Measurements from ENCODE around the gene CXXC1. TPM values are rescaled to one million over a fixed set of nuclear protein-coding genes. Genes with fewer than 3 reads are reported as not detected.

The CXXC1 gene
- total RNA-seq, 1 donor from 2014 or later: 50.6 TPM

- peaks cover 31% of the 10 kb centered on the region for H3K4me1 ChIP-seq (ENCODE audit: insufficient read depth, low read length)
- H4K20me1 ChIP-seq (ENCODE audit: insufficient read depth, low read length): peaks cover 31% of the 10 kb centered on the region
- peaks cover 16% of the 10 kb centered on the region for H3K4me1 Mint-ChIP-seq (ENCODE audit: low read depth, unreplicated experiment)
- H2AFZ ChIP-seq (ENCODE audit: low read depth, low read length): peak overlapping the region; percentile 81
- peaks cover 56% of the 10 kb centered on the region for H3K79me2 ChIP-seq (ENCODE audit: insufficient read depth, low read length)
- peak overlapping the region; percentile 98 for H3K9ac ChIP-seq (ENCODE audit: low read length)
- H3K27me3 ChIP-seq (ENCODE audit: insufficient read depth, low read length): no peaks in the 10 kb centered on the region
- no peak for FAIRE-seq
- H3K4me3 ChIP-seq (ENCODE audit: insufficient read depth, low read depth, low read length): peak overlapping the region; percentile 96
- no peaks in the 10 kb centered on the region for H3K9me3 ChIP-seq (ENCODE audit: insufficient read depth, low read depth, low read length)
- no peak for TF ChIP-seq EZH2 (IDR thresholded peaks at IDR 0.05; ENCODE audit: insufficient read depth, low read length)
- TF ChIP-seq, protein P1, sequence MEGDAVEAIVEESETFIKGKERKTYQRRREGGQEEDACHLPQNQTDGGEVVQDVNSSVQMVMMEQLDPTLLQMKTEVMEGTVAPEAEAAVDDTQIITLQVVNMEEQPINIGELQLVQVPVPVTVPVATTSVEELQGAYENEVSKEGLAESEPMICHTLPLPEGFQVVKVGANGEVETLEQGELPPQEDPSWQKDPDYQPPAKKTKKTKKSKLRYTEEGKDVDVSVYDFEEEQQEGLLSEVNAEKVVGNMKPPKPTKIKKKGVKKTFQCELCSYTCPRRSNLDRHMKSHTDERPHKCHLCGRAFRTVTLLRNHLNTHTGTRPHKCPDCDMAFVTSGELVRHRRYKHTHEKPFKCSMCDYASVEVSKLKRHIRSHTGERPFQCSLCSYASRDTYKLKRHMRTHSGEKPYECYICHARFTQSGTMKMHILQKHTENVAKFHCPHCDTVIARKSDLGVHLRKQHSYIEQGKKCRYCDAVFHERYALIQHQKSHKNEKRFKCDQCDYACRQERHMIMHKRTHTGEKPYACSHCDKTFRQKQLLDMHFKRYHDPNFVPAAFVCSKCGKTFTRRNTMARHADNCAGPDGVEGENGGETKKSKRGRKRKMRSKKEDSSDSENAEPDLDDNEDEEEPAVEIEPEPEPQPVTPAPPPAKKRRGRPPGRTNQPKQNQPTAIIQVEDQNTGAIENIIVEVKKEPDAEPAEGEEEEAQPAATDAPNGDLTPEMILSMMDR (IDR thresholded peaks at IDR 0.05; ENCODE audit: insufficient read depth, low read depth, low read length): no peak
- H3K36me3 Mint-ChIP-seq (ENCODE audit: low read depth, unreplicated experiment): peaks cover 22% of the 10 kb centered on the region
- H3K27ac ChIP-seq (ENCODE audit: low read depth, low read length): peak overlapping the region; percentile 87
- H3K27ac Mint-ChIP-seq (ENCODE audit: unreplicated experiment): peak overlapping the region; percentile 85
- H3K36me3 ChIP-seq (ENCODE audit: insufficient read depth, low read length): peaks cover 22% of the 10 kb centered on the region
- no peak for DNase-seq (ENCODE audit: low read depth)
- H3K9me3 Mint-ChIP-seq (ENCODE audit: unreplicated experiment): no peaks in the 10 kb centered on the region
- H3K4me3 Mint-ChIP-seq (ENCODE audit: unreplicated experiment): peak overlapping the region; percentile 96
- H3K27me3 Mint-ChIP-seq (ENCODE audit: low read depth, unreplicated experiment): no peaks in the 10 kb centered on the region
- peak overlapping the region; percentile 100 for H3K4me2 ChIP-seq (ENCODE audit: low read length)
Observed at GRCh38 chr18:50280707-50281294, 6.7 kb downstream of the CXXC1 start.

GRCh38 chr18:50279752-50280151 is 7.7 kb downstream of the CXXC1 start:
- H4K20me1 ChIP-seq (ENCODE audit: insufficient read depth, low read length): peaks cover 38% of the 10 kb centered on the region
- H3K4me2 ChIP-seq (ENCODE audit: low read length): peak overlapping the region; percentile 100
- no peak for TF ChIP-seq EZH2 (IDR thresholded peaks at IDR 0.05; ENCODE audit: insufficient read depth, low read length)
- TF ChIP-seq, protein P1 (IDR thresholded peaks at IDR 0.05; ENCODE audit: insufficient read depth, low read depth, low read length): no peak
- Mint-ChIP-seq H3K36me3 (ENCODE audit: low read depth, unreplicated experiment) (peaks cover 25% of the 10 kb centered on the region), H3K9me3 (ENCODE audit: unreplicated experiment) (no peaks in the 10 kb centered on the region), H3K4me1 (ENCODE audit: low read depth, unreplicated experiment) (peaks cover 16% of the 10 kb centered on the region), H3K27me3 (ENCODE audit: low read depth, unreplicated experiment) (no peaks in the 10 kb centered on the region), H3K27ac (ENCODE audit: unreplicated experiment) (peak overlapping the region; percentile 69), H3K4me3 (ENCODE audit: unreplicated experiment) (peak overlapping the region; percentile 96)
- DNase-seq (ENCODE audit: low read depth) (no peak), FAIRE-seq (no peak)
- H3K9ac ChIP-seq (ENCODE audit: low read length): peak overlapping the region; percentile 98
- peak overlapping the region; percentile 96 for H3K4me3 ChIP-seq (ENCODE audit: insufficient read depth, low read depth, low read length)
- H3K79me2 ChIP-seq (ENCODE audit: insufficient read depth, low read length): peaks cover 51% of the 10 kb centered on the region
- no peak overlapping the region for H2AFZ ChIP-seq (ENCODE audit: low read depth, low read length)
- H3K9me3 ChIP-seq (ENCODE audit: insufficient read depth, low read depth, low read length): no peaks in the 10 kb centered on the region
- H3K4me1 ChIP-seq (ENCODE audit: insufficient read depth, low read length): peaks cover 31% of the 10 kb centered on the region
- H3K27me3 ChIP-seq (ENCODE audit: insufficient read depth, low read length): no peaks in the 10 kb centered on the region
- peaks cover 29% of the 10 kb centered on the region for H3K36me3 ChIP-seq (ENCODE audit: insufficient read depth, low read length)
- peak overlapping the region; percentile 4 for H3K27ac ChIP-seq (ENCODE audit: low read depth, low read length)

DNA sequence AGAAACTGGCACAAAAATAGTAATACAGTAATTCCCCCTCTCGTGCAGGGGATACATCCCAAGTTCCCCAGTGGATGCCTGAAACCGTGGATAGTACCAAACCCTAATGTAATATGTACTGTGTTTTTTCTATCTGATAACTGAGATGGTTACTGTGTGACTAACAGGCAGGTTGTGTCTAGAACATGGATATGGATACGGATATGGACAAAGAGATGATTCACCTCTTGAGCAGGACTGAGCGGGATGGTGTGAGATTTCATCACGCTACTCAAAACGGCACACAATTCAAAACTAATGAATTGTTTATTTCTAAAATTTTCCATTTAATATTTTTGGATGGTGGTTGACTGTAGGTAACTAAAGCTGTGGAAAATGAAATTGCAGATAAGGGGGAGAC is 9.6 kb downstream of the CXXC1 start:
- no peak overlapping the region for H3K4me3 ChIP-seq (ENCODE audit: insufficient read depth, low read depth, low read length)
- TF ChIP-seq, protein P1 (IDR thresholded peaks at IDR 0.05; ENCODE audit: insufficient read depth, low read depth, low read length): no peak
- no peak for TF ChIP-seq EZH2 (IDR thresholded peaks at IDR 0.05; ENCODE audit: insufficient read depth, low read length)
- no peaks in the 10 kb centered on the region for H3K9me3 ChIP-seq (ENCODE audit: insufficient read depth, low read depth, low read length)
- peak overlapping the region; percentile 71 for H3K4me3 Mint-ChIP-seq (ENCODE audit: unreplicated experiment)
- H3K4me1 Mint-ChIP-seq (ENCODE audit: low read depth, unreplicated experiment): peaks cover 16% of the 10 kb centered on the region
- H3K4me1 ChIP-seq (ENCODE audit: insufficient read depth, low read length): peaks cover 29% of the 10 kb centered on the region
- H3K27ac ChIP-seq (ENCODE audit: low read depth, low read length): peak overlapping the region; percentile 60
- no peaks in the 10 kb centered on the region for H3K9me3 Mint-ChIP-seq (ENCODE audit: unreplicated experiment)
- peaks cover 37% of the 10 kb centered on the region for H3K36me3 ChIP-seq (ENCODE audit: insufficient read depth, low read length)
- peak overlapping the region; percentile 76 for H3K27ac Mint-ChIP-seq (ENCODE audit: unreplicated experiment)
- H3K79me2 ChIP-seq (ENCODE audit: insufficient read depth, low read length): peaks cover 51% of the 10 kb centered on the region
- no peaks in the 10 kb centered on the region for H3K27me3 ChIP-seq (ENCODE audit: insufficient read depth, low read length)
- DNase-seq (ENCODE audit: low read depth) (peak; percentile 71), FAIRE-seq (no peak)
- H2AFZ ChIP-seq (ENCODE audit: low read depth, low read length): no peak overlapping the region
- no peak overlapping the region for H3K9ac ChIP-seq (ENCODE audit: low read length)
- H3K4me2 ChIP-seq (ENCODE audit: low read length): peak overlapping the region; percentile 27
- H3K36me3 Mint-ChIP-seq (ENCODE audit: low read depth, unreplicated experiment): peaks cover 26% of the 10 kb centered on the region
- peaks cover 45% of the 10 kb centered on the region for H4K20me1 ChIP-seq (ENCODE audit: insufficient read depth, low read length)
- no peaks in the 10 kb centered on the region for H3K27me3 Mint-ChIP-seq (ENCODE audit: low read depth, unreplicated experiment)

Measured in astrocyte (in vitro differentiated cells and primary cell).